HG02870 (cell line): Measurements from ENCODE around the gene PRKX.
"Not testable (repeated sequence)": the region's sequence is repeated elsewhere in the genome, so short reads cannot be mapped to it uniquely, and the experiment has no call there.

Experiments
- ATAC-seq: cut with Tn5 transposase; IDR thresholded peaks from one replicate; pipeline ENCODE4 v1.9.1; 2021; ENCODE audit warnings: mild to moderate bottlenecking, moderate library complexity; ENCODE audit not compliant: unreplicated experiment

PRKX gene

GRCh38 chrX:3585719-3586118, 127.7 kb downstream of the PRKX start:
- no peak for ATAC-seq

GRCh38 chrX:3584415-3584996, 128.9 kb downstream of the PRKX start:
- ATAC-seq = no peak

GRCh38 chrX:3582451-3582850, 131.0 kb downstream of the PRKX start:
- ATAC-seq = no peak

GRCh38 chrX:3581609-3582108, 131.8 kb downstream of the PRKX start:
- no peak for ATAC-seq

- ATAC-seq = no peak
These were observed 135.9 kb downstream of the PRKX start for GRCh38 chrX:3577551-3577950.

- no peak for ATAC-seq
These were observed 136.5 kb downstream of the PRKX start for GRCh38 chrX:3576886-3577501.

GRCh38 chrX:3567686-3568085, 145.8 kb downstream of the PRKX start:
- ATAC-seq = no peak

GRCh38 chrX:3563451-3563850, 150.0 kb downstream of the PRKX start:
- no peak for ATAC-seq

GRCh38 chrX:3560010-3560409, 153.4 kb downstream of the PRKX start:
- ATAC-seq = not testable (repeated sequence)
